Activated T-cell treated with anti-CD3 and anti-CD28 coated beads for 4 hours (primary cell): ENCODE measurements around the gene ZNF44.

Experiments
- DNase-seq: peaks from one replicate; pipeline ENCODE4 v3.0.0-alpha.2; 2020

ZNF44 gene

GRCh38 chr19:12260861-12261260, 33.8 kb downstream of the ZNF44 start:
- no peak for DNase-seq

GRCh38 chr19:12260236-12260635, 34.4 kb downstream of the ZNF44 start:
- DNase-seq, result no peak

GRCh38 chr19:12255372-12255771, 39.3 kb downstream of the ZNF44 start:
- no peak for DNase-seq

- DNase-seq, result no peak
These were observed 47.0 kb downstream of the ZNF44 start for GRCh38 chr19:12247644-12248222.

GRCh38 chr19:12244370-12244769, 50.3 kb downstream of the ZNF44 start:
- no peak for DNase-seq

- DNase-seq, result no peak
These were observed 57.4 kb downstream of the ZNF44 start for GRCh38 chr19:12237143-12237839.

- DNase-seq, result no peak
These were observed 61.7 kb downstream of the ZNF44 start for GRCh38 chr19:12232961-12233360.

GRCh38 chr19:12230751-12231733, 63.6 kb downstream of the ZNF44 start:
- DNase-seq, result no peak

GRCh38 chr19:12229990-12230389, 64.7 kb downstream of the ZNF44 start:
- DNase-seq, result no peak

GRCh38 chr19:12224676-12225075, 70.0 kb downstream of the ZNF44 start:
- DNase-seq, result no peak

GRCh38 chr19:12222980-12223630, 71.6 kb downstream of the ZNF44 start:
- DNase-seq, result no peak
